ENCODE results near the gene DNAJB6. TPM values are rescaled to one million over a fixed set of nuclear protein-coding genes. Genes with fewer than 3 reads are reported as not detected.

Gene DNAJB6
- total and polyA plus RNA-seq, 2 of the 4 experiments (the other 2 are of a cell fraction): 93.4 to 165 TPM

DNA sequence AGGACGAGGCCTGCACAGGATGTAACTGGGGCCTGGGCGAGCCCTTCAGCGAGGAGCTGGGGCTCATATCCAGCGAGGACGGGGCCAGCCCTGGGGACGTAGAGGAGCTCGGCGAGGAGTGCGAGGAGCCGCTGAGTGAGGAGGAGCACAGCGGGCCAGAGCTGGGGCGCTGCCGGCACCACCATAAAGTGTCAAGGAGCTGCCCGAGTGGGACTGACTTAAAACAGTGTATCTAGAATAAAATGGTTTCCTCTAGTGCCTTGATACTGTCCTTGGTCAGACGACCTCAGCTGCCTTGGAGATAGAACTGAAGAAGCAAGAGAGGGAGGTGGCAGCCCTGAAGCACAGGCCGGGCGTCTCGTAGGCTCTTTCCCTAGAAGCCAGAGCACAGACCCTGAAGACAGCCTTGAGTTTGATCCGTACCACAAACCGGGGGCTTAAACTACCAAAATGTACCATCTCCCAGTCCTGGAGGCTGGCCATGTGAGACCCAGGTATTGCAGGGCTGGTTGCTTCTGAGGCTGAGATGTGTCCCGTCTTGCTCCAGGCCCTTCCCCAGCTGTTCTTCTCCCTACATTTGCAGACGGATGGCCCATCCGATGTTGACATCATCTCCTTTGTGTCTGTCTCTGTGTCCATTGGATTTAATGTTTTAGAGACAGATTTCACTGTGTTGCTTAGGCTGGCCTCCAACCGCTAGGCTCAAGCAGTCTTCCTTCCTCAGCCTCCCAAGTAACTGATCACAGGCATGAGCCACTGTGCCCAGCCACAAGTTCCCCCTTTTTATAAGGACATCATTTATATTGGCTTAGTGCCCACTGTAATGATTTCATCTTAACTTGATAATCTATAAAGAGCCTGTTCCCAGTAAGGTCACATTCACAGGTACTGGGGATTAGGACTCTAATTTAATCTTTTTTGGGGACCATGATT is 35.8 kb downstream of the DNAJB6 start:
- DNase-seq: no peak
- Histone ChIP-seq H4K8ac (ENCODE audit: low read depth in 2 of 2, low read length in 2 of 2) (no peak overlapping the region), H3K27me3 (ENCODE audit: control insufficient read depth, insufficient read depth, low read length) (no peaks in the 10 kb centered on the region), H4K91ac (ENCODE audit: insufficient read depth, low read depth, low read length) (no peak overlapping the region), H3K9me3 (ENCODE audit: control insufficient read depth, insufficient read depth, low read length) (no peaks in the 10 kb centered on the region), H4K20me1 (ENCODE audit: insufficient read depth, low read length) (peaks cover 81% of the 10 kb centered on the region), H2BK20ac (ENCODE audit: low read depth, low read length) (no peak overlapping the region), H3K4me3 (ENCODE audit: insufficient read depth, low read depth, low read length) (no peak overlapping the region), H3K4ac (ENCODE audit: low read depth, low read length) (no peak overlapping the region), H3K14ac (replicated peaks; ENCODE audit: low read depth, low read length) (no peak overlapping the region), H2AFZ (replicated peaks; ENCODE audit: low read length, poor library complexity) (no peak overlapping the region), H2BK15ac (ENCODE audit: low read depth, low read length) (no peak overlapping the region), H3K79me1 (ENCODE audit: low read depth in 1 of 2, low read length in 2 of 2) (peaks cover 38 to 84% of the 10 kb centered on the region in 2 experiments), H2BK120ac (ENCODE audit: low read depth, low read length) (no peak overlapping the region), H3K4me2 (ENCODE audit: low read depth, low read length) (no peak overlapping the region), H3K9ac (ENCODE audit: low read depth, low read length) (no peak overlapping the region), H3K27ac (ENCODE audit: insufficient read depth, low read length) (no peak overlapping the region), H2BK5ac (ENCODE audit: low read depth, low read length, poor library complexity, severe bottlenecking) (no peak overlapping the region), H3K9me1 (ENCODE audit: insufficient read depth, low read length) (peaks cover 21% of the 10 kb centered on the region), H3K23ac (ENCODE audit: low read depth, low read length) (no peak overlapping the region), H3K4me1 (ENCODE audit: control insufficient read depth, insufficient read depth, low read length) (peaks cover 2% of the 10 kb centered on the region; the same call in 1 of the 2 replicates), H4K5ac (ENCODE audit: low read depth, low read length) (no peak overlapping the region), H3K36me3 (ENCODE audit: control insufficient read depth, insufficient read depth, low read length) (peaks cover 51% of the 10 kb centered on the region), H2AK9ac (replicated peaks; ENCODE audit: low read depth, low read length, poor library complexity) (no peak overlapping the region), H3K56ac (ENCODE audit: extremely low read depth, insufficient read depth, low read length) (no peak overlapping the region), H3K18ac (ENCODE audit: low read depth, low read length) (no peak overlapping the region), H2AK5ac (ENCODE audit: low read depth, low read length) (no peak overlapping the region)
- intact Hi-C loops (cut with micrococcal nuclease) (loop anchor here (10.0 kb wide), 1 partner anchor 408 kb away; no protein-coding TSS in a partner anchor), dilution Hi-C loops (cut with HindIII; ENCODE audit: low sequenced_read_pairs, unreplicated experiment) (no loop called here), in situ Hi-C loops (cut with MboI; ENCODE audit: low sequenced_read_pairs) (no loop called here)
- ChIA-PET POLR2A (ENCODE audit: unreplicated experiment) (no interaction called here), CTCF (no interaction called here)
- TF ChIP-seq ELK1 (IDR thresholded peaks at IDR 0.05; ENCODE audit: borderline replicate concordance, low read depth, low read length): no peak
- no peak for TF ChIP-seq FOS (IDR thresholded peaks at IDR 0.05; ENCODE audit: low read depth, low read length)
- no peak for TF ChIP-seq RFX5 (IDR thresholded peaks at IDR 0.05; ENCODE audit: low read depth, low read length)
- no peak for TF ChIP-seq CTCF (conservative IDR thresholded peaks at IDR 0.05; ENCODE audit: low read depth, low read length)
- no peak for TF ChIP-seq POLR2A (IDR thresholded peaks at IDR 0.05; ENCODE audit: low read depth, low read length)
- TF ChIP-seq CHD1 (IDR thresholded peaks at IDR 0.05; ENCODE audit: low read depth, low read length): no peak
- TF ChIP-seq MXI1 (IDR thresholded peaks at IDR 0.05; ENCODE audit: borderline replicate concordance, low read depth, low read length): no peak
- TF ChIP-seq BHLHE40 (IDR thresholded peaks at IDR 0.05; ENCODE audit: low read depth, low read length): no peak
- TF ChIP-seq NFE2L2 (IDR thresholded peaks at IDR 0.05; ENCODE audit: low read depth, low read length): no peak
- TF ChIP-seq CEBPB (IDR thresholded peaks at IDR 0.05; ENCODE audit: low read depth, low read length): no peak
- TF ChIP-seq RCOR1 (IDR thresholded peaks at IDR 0.05; ENCODE audit: insufficient replicate concordance, low read length): no peak
- no peak for TF ChIP-seq MAFK (IDR thresholded peaks at IDR 0.05; ENCODE audit: low read depth, low read length)
- TF ChIP-seq RAD21 (IDR thresholded peaks at IDR 0.05; ENCODE audit: low read length): no peak
- BruUV-seq (replicated peaks): no TSS peak
- 93% methylated on average over 9 of the region's 24 CpGs; no CpG with 5 or more reads in 1 of the 2 experiments for WGBS, 2 experiments (ENCODE audit: extremely low coverage in 2 of 2, insufficient read length in 1 of 2)
- no peak for ATAC-seq (ENCODE audit: low read depth)

All from IMR-90 (cell line).